Measurements from ENCODE around the gene CIPC.

CIPC gene

GRCh38 chr14:77097700-77098528 lies at the start of gene CIPC:
Gene CIPC, plus strand, starts transcription at chr14:77098258. Its CDS starts 7,451 bp downstream, at chr14:77105709.
- H3K27me3 ChIP-seq (ENCODE audit: control insufficient read depth, insufficient read depth, low read length), result no peaks in the 10 kb centered on the region
- peak within 1 kb of the TSS; percentile 97 for H3K4me3 ChIP-seq (ENCODE audit: low read depth, low read length)
- H3K4me1 ChIP-seq (ENCODE audit: control insufficient read depth, insufficient read depth, low read length), result peaks cover 8% of the 10 kb centered on the region
- H3K9me3 ChIP-seq (ENCODE audit: control insufficient read depth, insufficient read depth, low read length), result no peaks in the 10 kb centered on the region
- H3K36me3 ChIP-seq (ENCODE audit: control insufficient read depth, insufficient read depth, low read length), result no peaks in the 10 kb centered on the region
- peak within 1 kb of the TSS; percentile 90 for H3K9ac ChIP-seq (ENCODE audit: low read depth, low read length)

DNA sequence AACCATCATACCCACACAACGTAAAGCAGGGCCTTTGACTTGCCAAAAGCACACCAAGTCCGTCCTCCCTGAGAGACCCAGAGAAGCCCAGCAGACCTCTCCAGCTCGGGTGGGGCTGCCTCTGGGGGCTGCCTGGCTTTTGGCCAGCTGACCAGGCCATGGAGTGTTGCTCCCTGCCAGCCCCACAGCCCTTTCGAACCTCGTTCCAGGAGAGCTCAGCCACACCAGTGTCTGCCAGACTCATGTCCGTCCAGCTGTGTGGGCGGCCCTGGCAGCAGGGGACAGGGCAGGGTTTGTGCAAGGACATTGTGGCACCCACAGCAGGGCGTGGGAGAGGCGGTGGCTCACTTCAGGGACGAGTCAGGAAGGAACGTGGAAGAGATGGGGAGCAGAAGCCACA lies 46.9 kb upstream of the CIPC start:
- no peak overlapping the region for H3K4me3 ChIP-seq (ENCODE audit: low read depth, low read length)

DNA sequence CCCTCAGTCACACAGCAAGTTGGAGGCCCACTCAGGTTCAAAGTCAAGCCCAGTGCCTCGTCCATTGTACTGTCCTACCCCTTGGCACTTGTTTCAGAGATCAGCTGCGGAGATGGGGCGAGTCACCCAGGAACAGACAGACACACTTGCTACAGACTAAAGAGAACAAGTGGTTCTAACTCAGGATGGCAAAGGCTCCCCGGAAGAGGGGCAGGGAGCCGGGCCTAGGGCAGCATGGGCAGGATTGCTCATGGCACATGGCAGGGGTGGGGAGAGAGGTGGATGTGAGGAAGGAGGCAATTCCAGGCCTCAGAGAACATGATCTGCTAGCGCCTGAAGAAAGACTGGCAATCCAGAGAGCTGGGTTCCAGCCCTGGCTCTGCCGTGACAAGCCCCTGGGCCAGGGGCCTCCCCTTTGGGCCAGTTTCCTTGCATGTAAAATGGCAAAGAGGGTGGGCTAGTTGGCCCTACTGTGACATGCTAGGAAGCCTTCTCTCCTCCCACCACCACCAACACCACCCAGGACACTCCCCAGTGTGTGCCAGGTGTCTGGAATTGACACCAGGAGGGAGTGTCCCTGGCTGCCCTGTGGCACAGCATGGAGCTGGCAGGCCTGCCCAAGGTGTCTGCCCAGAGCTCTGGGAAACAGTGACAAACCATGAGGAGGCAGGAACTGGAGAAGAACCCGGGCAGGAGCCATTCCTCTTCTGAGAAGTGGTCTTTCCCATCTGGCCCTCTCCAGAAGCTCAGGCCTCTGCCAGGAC lies 45.6 kb upstream of the CIPC start:
- Histone ChIP-seq H3K27me3 (ENCODE audit: control insufficient read depth, insufficient read depth, low read length) (no peaks in the 10 kb centered on the region), H3K9ac (ENCODE audit: low read depth, low read length) (no peak overlapping the region)

More for the DNA sequence above, 46.9 kb upstream of the CIPC start:
- H3K4me1 ChIP-seq (ENCODE audit: control insufficient read depth, insufficient read depth, low read length), result peaks cover 6% of the 10 kb centered on the region
- no peaks in the 10 kb centered on the region for H3K27me3 ChIP-seq (ENCODE audit: control insufficient read depth, insufficient read depth, low read length)
- no peaks in the 10 kb centered on the region for H3K36me3 ChIP-seq (ENCODE audit: control insufficient read depth, insufficient read depth, low read length)
- H3K9me3 ChIP-seq (ENCODE audit: control insufficient read depth, insufficient read depth, low read length), result no peaks in the 10 kb centered on the region
- H3K9ac ChIP-seq (ENCODE audit: low read depth, low read length), result no peak overlapping the region

DNA sequence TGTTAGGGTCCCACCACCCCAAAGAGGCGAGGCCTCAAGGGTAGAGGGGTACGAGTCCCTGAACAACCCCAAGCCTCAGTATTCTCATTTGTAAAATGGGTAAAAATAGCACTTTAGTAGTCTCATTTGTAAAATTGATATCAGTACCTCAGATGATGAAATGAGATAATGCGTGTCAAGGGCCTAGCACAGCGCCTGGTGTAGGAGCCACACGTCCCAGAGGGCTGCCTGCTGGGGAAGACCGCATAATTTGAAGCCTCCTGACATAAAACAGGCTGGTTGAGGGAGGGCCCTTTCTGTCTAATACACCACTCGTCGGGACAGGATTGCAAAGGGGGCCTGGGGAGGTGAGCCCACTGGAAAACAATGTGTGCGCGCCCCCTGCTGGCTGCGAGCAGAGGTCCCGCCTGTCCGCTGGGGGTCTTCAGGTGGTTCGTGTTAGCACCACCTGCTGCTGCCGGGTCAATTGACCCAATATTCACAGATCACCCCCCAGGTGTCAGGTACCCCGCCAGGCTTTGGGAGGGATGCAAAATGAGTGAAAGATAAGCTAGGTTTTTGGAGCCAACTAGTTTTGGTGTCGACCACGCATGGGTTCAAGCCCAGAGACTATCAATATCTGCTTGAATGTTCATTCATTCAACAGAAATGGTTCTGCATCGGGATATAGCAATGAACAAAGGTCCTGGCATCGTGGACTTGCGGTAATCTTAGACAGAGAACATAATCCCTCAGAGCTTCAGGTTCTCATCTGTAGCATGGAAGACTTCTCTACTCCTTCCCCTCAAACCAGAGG lies 44.8 kb upstream of the CIPC start:
- Histone ChIP-seq H3K4me3 (ENCODE audit: low read depth, low read length) (no peak overlapping the region), H3K27me3 (ENCODE audit: control insufficient read depth, insufficient read depth, low read length) (no peaks in the 10 kb centered on the region), H3K9ac (ENCODE audit: low read depth, low read length) (no peak overlapping the region), H3K4me1 (ENCODE audit: control insufficient read depth, insufficient read depth, low read length) (peaks cover 6% of the 10 kb centered on the region), H3K9me3 (ENCODE audit: control insufficient read depth, insufficient read depth, low read length) (no peaks in the 10 kb centered on the region), H3K36me3 (ENCODE audit: control insufficient read depth, insufficient read depth, low read length) (no peaks in the 10 kb centered on the region)

More for the DNA sequence above, 45.6 kb upstream of the CIPC start:
- no peaks in the 10 kb centered on the region for H3K36me3 ChIP-seq (ENCODE audit: control insufficient read depth, insufficient read depth, low read length)
- no peak overlapping the region for H3K4me3 ChIP-seq (ENCODE audit: low read depth, low read length)
- H3K4me1 ChIP-seq (ENCODE audit: control insufficient read depth, insufficient read depth, low read length), result peaks cover 6% of the 10 kb centered on the region
- H3K9me3 ChIP-seq (ENCODE audit: control insufficient read depth, insufficient read depth, low read length), result no peaks in the 10 kb centered on the region

GRCh38 chr14:77055306-77055705 lies 42.8 kb upstream of the CIPC start:
- Histone ChIP-seq H3K36me3 (ENCODE audit: control insufficient read depth, insufficient read depth, low read length) (no peaks in the 10 kb centered on the region), H3K4me3 (ENCODE audit: low read depth, low read length) (no peak overlapping the region), H3K27me3 (ENCODE audit: control insufficient read depth, insufficient read depth, low read length) (no peaks in the 10 kb centered on the region), H3K9me3 (ENCODE audit: control insufficient read depth, insufficient read depth, low read length) (no peaks in the 10 kb centered on the region), H3K9ac (ENCODE audit: low read depth, low read length) (no peak overlapping the region), H3K4me1 (ENCODE audit: control insufficient read depth, insufficient read depth, low read length) (peaks cover 10% of the 10 kb centered on the region)

- no peak overlapping the region for H3K9ac ChIP-seq (ENCODE audit: low read depth, low read length)
- no peaks in the 10 kb centered on the region for H3K36me3 ChIP-seq (ENCODE audit: control insufficient read depth, insufficient read depth, low read length)
Observed at GRCh38 chr14:77055981-77056380, 42.1 kb upstream of the CIPC start.

DNA sequence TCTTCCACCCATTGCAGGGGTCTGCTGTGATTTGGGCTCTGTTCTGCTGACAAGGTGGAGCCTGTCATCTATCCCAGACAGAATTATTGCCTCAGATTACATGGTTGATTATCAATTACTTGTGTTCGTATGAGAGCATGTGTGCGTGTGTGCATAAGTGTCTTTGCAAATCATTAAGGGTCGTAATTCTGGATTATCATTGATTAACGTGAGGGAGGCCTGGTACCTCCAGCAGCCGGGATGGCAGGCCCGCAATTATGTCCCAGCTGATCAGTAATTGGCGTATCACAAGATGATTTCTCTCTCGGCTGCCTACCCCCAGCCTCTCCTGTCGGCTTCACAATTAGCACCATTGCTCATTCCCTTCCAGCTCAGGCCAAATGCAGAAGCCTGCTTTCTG lies 39.9 kb upstream of the CIPC start:
- no peaks in the 10 kb centered on the region for H3K36me3 ChIP-seq (ENCODE audit: control insufficient read depth, insufficient read depth, low read length)
- peaks cover 13% of the 10 kb centered on the region for H3K4me1 ChIP-seq (ENCODE audit: control insufficient read depth, insufficient read depth, low read length)
- H3K9ac ChIP-seq (ENCODE audit: low read depth, low read length), result no peak overlapping the region
- no peaks in the 10 kb centered on the region for H3K9me3 ChIP-seq (ENCODE audit: control insufficient read depth, insufficient read depth, low read length)
- H3K4me3 ChIP-seq (ENCODE audit: low read depth, low read length), result no peak overlapping the region
- H3K27me3 ChIP-seq (ENCODE audit: control insufficient read depth, insufficient read depth, low read length), result no peaks in the 10 kb centered on the region

More at GRCh38 chr14:77055981-77056380, 42.1 kb upstream of the CIPC start:
- Histone ChIP-seq H3K27me3 (ENCODE audit: control insufficient read depth, insufficient read depth, low read length) (no peaks in the 10 kb centered on the region), H3K4me3 (ENCODE audit: low read depth, low read length) (no peak overlapping the region), H3K9me3 (ENCODE audit: control insufficient read depth, insufficient read depth, low read length) (no peaks in the 10 kb centered on the region), H3K4me1 (ENCODE audit: control insufficient read depth, insufficient read depth, low read length) (peaks cover 10% of the 10 kb centered on the region)

- Histone ChIP-seq H3K4me1 (ENCODE audit: control insufficient read depth, insufficient read depth, low read length) (peaks cover 10% of the 10 kb centered on the region), H3K36me3 (ENCODE audit: control insufficient read depth, insufficient read depth, low read length) (no peaks in the 10 kb centered on the region), H3K27me3 (ENCODE audit: control insufficient read depth, insufficient read depth, low read length) (no peaks in the 10 kb centered on the region), H3K9ac (ENCODE audit: low read depth, low read length) (no peak overlapping the region), H3K9me3 (ENCODE audit: control insufficient read depth, insufficient read depth, low read length) (no peaks in the 10 kb centered on the region), H3K4me3 (ENCODE audit: low read depth, low read length) (no peak overlapping the region)
Observed at GRCh38 chr14:77058785-77059184, 39.3 kb upstream of the CIPC start.

DNA sequence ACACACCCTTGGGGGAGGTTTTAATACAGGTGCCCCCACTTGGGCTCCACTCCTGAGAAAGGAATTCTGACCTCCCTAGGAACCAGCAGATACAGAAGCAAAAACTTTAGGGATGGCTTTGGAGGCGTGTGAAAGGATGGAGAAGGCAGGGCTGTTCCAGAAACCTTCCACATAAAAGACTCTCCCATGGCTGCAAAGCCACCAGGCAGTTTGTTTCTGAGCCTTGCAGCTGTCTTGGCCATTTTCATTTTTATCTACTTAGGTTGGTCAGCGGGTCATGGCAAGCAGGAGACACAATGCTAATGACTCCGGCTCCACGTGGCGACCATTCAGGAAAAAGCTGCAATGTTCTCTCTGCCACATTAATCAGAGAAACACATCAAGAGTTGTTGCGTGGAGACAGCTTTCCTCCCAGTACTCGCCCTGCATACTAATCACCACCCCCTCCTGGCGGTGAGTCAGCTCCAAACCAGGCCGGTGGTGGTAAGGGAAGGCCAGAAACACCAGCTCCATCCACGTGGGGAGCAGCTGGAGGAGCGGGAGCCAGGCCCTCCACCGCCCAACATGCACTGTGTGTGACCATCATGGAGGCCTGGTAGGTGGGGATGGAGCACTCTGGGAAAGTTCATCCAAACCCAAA lies 38.7 kb upstream of the CIPC start:
- Histone ChIP-seq H3K27me3 (ENCODE audit: control insufficient read depth, insufficient read depth, low read length) (no peaks in the 10 kb centered on the region), H3K4me3 (ENCODE audit: low read depth, low read length) (no peak overlapping the region), H3K9me3 (ENCODE audit: control insufficient read depth, insufficient read depth, low read length) (no peaks in the 10 kb centered on the region), H3K4me1 (ENCODE audit: control insufficient read depth, insufficient read depth, low read length) (peaks cover 10% of the 10 kb centered on the region), H3K36me3 (ENCODE audit: control insufficient read depth, insufficient read depth, low read length) (no peaks in the 10 kb centered on the region), H3K9ac (ENCODE audit: low read depth, low read length) (no peak overlapping the region)

- no peaks in the 10 kb centered on the region for H3K9me3 ChIP-seq (ENCODE audit: control insufficient read depth, insufficient read depth, low read length)
- H3K36me3 ChIP-seq (ENCODE audit: control insufficient read depth, insufficient read depth, low read length), result no peaks in the 10 kb centered on the region
- H3K4me1 ChIP-seq (ENCODE audit: control insufficient read depth, insufficient read depth, low read length), result peaks cover 10% of the 10 kb centered on the region
- no peak overlapping the region for H3K4me3 ChIP-seq (ENCODE audit: low read depth, low read length)
- no peaks in the 10 kb centered on the region for H3K27me3 ChIP-seq (ENCODE audit: control insufficient read depth, insufficient read depth, low read length)
- no peak overlapping the region for H3K9ac ChIP-seq (ENCODE audit: low read depth, low read length)
Observed at GRCh38 chr14:77061630-77062257, 36.3 kb upstream of the CIPC start.

- Histone ChIP-seq H3K4me1 (ENCODE audit: control insufficient read depth, insufficient read depth, low read length) (peaks cover 10% of the 10 kb centered on the region), H3K9ac (ENCODE audit: low read depth, low read length) (no peak overlapping the region), H3K36me3 (ENCODE audit: control insufficient read depth, insufficient read depth, low read length) (no peaks in the 10 kb centered on the region), H3K9me3 (ENCODE audit: control insufficient read depth, insufficient read depth, low read length) (no peaks in the 10 kb centered on the region), H3K27me3 (ENCODE audit: control insufficient read depth, insufficient read depth, low read length) (no peaks in the 10 kb centered on the region), H3K4me3 (ENCODE audit: low read depth, low read length) (no peak overlapping the region)
Observed at GRCh38 chr14:77062261-77062660, 35.8 kb upstream of the CIPC start.
